ENCODE results near the gene MS4A5. TPM values are rescaled to one million over a fixed set of nuclear protein-coding genes. Genes with fewer than 3 reads are reported as not detected.

The MS4A5 gene
- polyA plus RNA-seq, 1 donor (not counting 4 experiments of a cell fraction or from before 2014, with no cell fraction given) = not detected

GRCh38 chr11:60433401-60433800 is 4.0 kb downstream of the MS4A5 start:
- DNase-seq (ENCODE audit: low read depth, low spot score) (no peak), FAIRE-seq (no peak)
- H3K4me3 ChIP-seq (ENCODE audit: control insufficient read depth in 2 of 3, extremely low read depth in 1 of 3, insufficient read depth in 2 of 3, low read depth in 1 of 3, low read length in 3 of 3) = no peak overlapping the region
- H4K20me1 ChIP-seq (ENCODE audit: control insufficient read depth, extremely low read depth, insufficient read depth, low read length) = no peaks in the 10 kb centered on the region
- H3K79me2 ChIP-seq (ENCODE audit: control insufficient read depth, insufficient read depth, low read length) = no peaks in the 10 kb centered on the region
- H2AFZ ChIP-seq (ENCODE audit: control insufficient read depth, low read length) = no peak overlapping the region
- no peaks in the 10 kb centered on the region for H3K27me3 ChIP-seq (ENCODE audit: control insufficient read depth, extremely low read depth, insufficient read depth, low read length)
- dilution Hi-C loops (cut with MboI; ENCODE audit: extremely low pct_ligation_motif_present, low sequenced_read_pairs) = no loop called here
- H3K27ac ChIP-seq (ENCODE audit: control insufficient read depth, insufficient read depth, low read length) = no peak overlapping the region
- H3K4me2 ChIP-seq (ENCODE audit: control insufficient read depth, extremely low read depth, insufficient read depth, low read depth, low read length) = no peak overlapping the region
- no peaks in the 10 kb centered on the region for H3K9me3 ChIP-seq (ENCODE audit: control insufficient read depth, low read depth, low read length)
- no peaks in the 10 kb centered on the region for H3K36me3 ChIP-seq (ENCODE audit: control insufficient read depth in 2 of 2, extremely low read depth in 1 of 2, insufficient read depth in 2 of 2, low read length in 2 of 2)
- H3K4me1 ChIP-seq (ENCODE audit: control insufficient read depth, extremely low read depth, insufficient read depth, low read length) = no peaks in the 10 kb centered on the region
- no peaks in the 10 kb centered on the region for H3K9me1 ChIP-seq (ENCODE audit: control insufficient read depth, extremely low read depth, insufficient read depth, low read length)
- no peak overlapping the region for H3K9ac ChIP-seq (ENCODE audit: control insufficient read depth, extremely low read depth, insufficient read depth, low read length)
- TF ChIP-seq CTCF (optimal IDR thresholded peaks at IDR 0.05 in 1 of 3, IDR thresholded peaks at IDR 0.05 in 1 of 3, conservative IDR thresholded peaks at IDR 0.05 in 1 of 3; ENCODE audit: extremely low read depth in 1 of 3, insufficient read depth in 2 of 3, low read length in 3 of 3) (no peak), EZH2 (IDR thresholded peaks at IDR 0.05; ENCODE audit: low read length) (no peak)

GRCh38 chr11:60447070-60447469 is 17.7 kb downstream of the MS4A5 start:
- Histone ChIP-seq H3K79me2 (ENCODE audit: control insufficient read depth, insufficient read depth, low read length) (no peaks in the 10 kb centered on the region), H3K4me3 (ENCODE audit: control insufficient read depth in 2 of 3, extremely low read depth in 1 of 3, insufficient read depth in 2 of 3, low read depth in 1 of 3, low read length in 3 of 3) (no peak overlapping the region), H2AFZ (ENCODE audit: control insufficient read depth, low read length) (no peak overlapping the region), H3K27me3 (ENCODE audit: control insufficient read depth, extremely low read depth, insufficient read depth, low read length) (no peaks in the 10 kb centered on the region), H3K4me2 (ENCODE audit: control insufficient read depth, extremely low read depth, insufficient read depth, low read depth, low read length) (no peak overlapping the region), H4K20me1 (ENCODE audit: control insufficient read depth, extremely low read depth, insufficient read depth, low read length) (no peaks in the 10 kb centered on the region), H3K9me1 (ENCODE audit: control insufficient read depth, extremely low read depth, insufficient read depth, low read length) (no peaks in the 10 kb centered on the region), H3K36me3 (ENCODE audit: control insufficient read depth in 2 of 2, extremely low read depth in 1 of 2, insufficient read depth in 2 of 2, low read length in 2 of 2) (no peaks in the 10 kb centered on the region), H3K9me3 (ENCODE audit: control insufficient read depth, low read depth, low read length) (no peaks in the 10 kb centered on the region), H3K27ac (ENCODE audit: control insufficient read depth, insufficient read depth, low read length) (no peak overlapping the region), H3K9ac (ENCODE audit: control insufficient read depth, extremely low read depth, insufficient read depth, low read length) (no peak overlapping the region), H3K4me1 (ENCODE audit: control insufficient read depth, extremely low read depth, insufficient read depth, low read length) (no peaks in the 10 kb centered on the region)
- no peak for DNase-seq (ENCODE audit: low read depth, low spot score)
- no peak for FAIRE-seq
- dilution Hi-C loops (cut with MboI; ENCODE audit: extremely low pct_ligation_motif_present, low sequenced_read_pairs) = no loop called here
- TF ChIP-seq EZH2 (IDR thresholded peaks at IDR 0.05; ENCODE audit: low read length) (no peak), CTCF (optimal IDR thresholded peaks at IDR 0.05 in 1 of 3, IDR thresholded peaks at IDR 0.05 in 1 of 3, conservative IDR thresholded peaks at IDR 0.05 in 1 of 3; ENCODE audit: extremely low read depth in 1 of 3, insufficient read depth in 2 of 3, low read length in 3 of 3) (no peak)

Measured in keratinocyte (primary cell).